Activated CD8-positive, alpha-beta memory T cell treated with anti-CD3 and anti-CD28 coated beads, Interleukin-2, amount 50 U/mL, for 1 hour (primary cell): Measurements from ENCODE around the gene GRM7.

Experiments
- DNase-seq: peaks from one replicate; pipeline ENCODE4 v3.0.0-alpha.2; 2020; ENCODE audit errors: extremely low read depth

GRM7 gene

DNA sequence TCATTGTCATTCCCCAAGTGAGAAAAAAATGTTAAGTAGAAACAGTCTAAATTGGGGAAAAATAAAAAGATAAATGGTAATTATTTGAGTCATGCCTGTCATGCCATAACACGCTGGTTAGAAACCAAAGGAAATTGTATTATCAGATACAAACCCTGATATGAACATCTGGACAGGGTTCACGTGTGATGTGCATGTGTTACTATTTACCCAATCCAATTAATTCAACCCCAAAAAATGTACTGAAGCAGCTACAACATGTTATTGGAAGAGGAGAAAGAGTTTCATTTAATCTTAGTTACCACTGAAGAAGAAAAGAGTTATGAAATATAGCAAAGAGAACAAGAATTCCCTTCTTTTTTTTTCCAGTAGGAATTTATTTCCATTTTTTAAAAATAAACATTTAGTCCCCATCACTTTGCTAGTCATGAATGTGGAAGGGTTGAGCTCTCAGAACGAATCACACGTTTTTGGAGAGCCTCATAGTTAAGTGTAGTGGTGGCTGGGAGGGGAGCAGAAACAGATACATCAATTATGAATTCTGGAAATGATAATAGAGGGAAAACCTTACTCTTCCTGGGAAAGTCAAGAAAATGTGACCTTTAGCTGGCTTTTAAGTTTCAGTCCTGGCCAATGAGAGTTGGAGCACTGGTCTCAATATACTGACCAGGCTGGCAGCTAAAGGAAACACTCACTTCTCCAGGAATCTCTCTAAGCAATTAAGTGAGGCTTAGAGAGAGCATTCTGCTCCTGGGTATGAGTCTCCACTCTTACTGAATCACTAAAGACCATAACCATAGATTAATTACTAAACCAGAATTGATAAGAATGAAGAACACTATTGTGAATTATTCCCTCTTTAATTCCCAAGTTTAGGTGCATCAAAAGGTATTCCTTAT, 796.5 kb downstream of the GRM7 start:
- DNase-seq, result no peak

DNA sequence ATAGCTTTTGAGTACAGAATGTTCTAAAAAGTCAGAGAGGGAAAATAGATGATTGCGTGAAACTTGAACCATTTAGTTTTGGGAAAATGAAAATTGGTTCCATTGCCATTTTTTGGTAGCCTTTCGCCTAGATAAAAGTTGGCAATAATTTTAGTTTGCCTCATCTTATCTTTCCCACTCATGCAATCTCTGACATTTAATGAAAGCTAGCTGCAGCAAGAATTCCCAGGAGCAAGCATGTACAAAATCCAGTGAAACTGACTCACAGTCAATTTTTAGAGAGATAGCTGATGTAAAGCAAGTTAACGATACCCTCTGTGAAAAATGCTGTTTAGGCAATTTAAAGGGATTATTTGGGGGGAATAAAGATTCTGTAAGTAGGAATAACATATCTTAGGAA, 797.4 kb downstream of the GRM7 start:
- no peak for DNase-seq

DNA sequence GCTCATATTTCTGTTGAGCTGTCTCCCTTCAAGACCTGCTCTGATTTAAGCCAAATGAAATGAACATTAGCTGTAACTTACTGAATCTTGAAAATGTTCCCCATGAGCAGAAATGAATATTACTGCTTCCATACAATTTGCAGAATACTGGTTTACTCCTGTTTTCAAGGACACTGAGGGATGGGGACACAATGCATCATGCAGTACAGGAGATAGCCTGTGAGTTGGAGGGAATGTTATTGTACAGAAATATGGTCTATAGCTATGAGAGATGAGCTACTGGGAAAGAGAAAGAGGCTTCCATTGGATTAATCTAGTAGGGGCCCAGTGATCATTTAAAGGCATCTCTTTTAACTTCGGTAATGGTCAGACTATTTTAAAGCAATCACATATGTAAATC, 798.2 kb downstream of the GRM7 start:
- no peak for DNase-seq

DNA sequence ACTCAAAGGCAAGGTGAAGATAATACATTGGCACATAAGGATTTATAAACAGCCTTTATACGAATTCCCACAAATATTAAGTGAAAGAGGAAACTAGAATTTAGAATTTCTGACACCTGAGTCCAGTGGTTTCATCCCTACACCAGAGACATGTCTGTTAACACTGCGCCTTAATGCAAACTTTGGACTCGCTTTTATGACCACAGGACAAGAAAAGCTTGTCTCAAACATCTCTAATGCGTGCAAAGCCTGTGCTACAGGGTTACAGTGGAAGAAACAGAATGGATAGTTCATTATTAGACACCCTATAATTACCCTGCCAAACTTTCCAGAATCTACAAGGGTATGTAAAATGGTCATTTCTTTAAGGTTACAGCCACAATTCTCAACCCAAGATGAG, 802.9 kb downstream of the GRM7 start:
- DNase-seq, result no peak

DNA sequence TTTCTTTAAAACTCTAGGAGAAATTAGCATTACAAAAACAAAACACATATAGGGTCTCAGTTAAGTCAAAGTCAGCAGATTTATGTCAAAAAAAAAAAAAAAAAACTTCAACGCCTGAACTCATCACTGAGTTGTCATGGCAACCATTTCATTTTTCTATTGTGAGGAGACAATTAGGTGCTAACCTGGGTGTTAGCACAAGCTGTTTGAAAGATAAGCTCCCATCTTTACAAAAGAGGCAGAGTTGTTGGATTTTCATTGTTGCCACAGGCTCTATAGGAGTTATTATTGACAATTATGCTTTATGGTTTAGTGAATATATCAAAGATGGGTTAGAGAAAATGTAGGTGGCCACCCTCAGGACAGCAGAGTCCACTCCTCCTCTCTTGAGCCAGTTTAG, 806.9 kb downstream of the GRM7 start:
- DNase-seq, result no peak

GRCh38 chr3:7669641-7670040, 808.7 kb downstream of the GRM7 start:
- DNase-seq, result no peak

GRCh38 chr3:7678521-7678920, 817.6 kb downstream of the GRM7 start:
- DNase-seq, result no peak

- DNase-seq, result no peak
Measured at GRCh38 chr3:7682822-7683229, 821.9 kb downstream of the GRM7 start.

- DNase-seq, result no peak
Measured at GRCh38 chr3:7683426-7683825, 822.5 kb downstream of the GRM7 start.

DNA sequence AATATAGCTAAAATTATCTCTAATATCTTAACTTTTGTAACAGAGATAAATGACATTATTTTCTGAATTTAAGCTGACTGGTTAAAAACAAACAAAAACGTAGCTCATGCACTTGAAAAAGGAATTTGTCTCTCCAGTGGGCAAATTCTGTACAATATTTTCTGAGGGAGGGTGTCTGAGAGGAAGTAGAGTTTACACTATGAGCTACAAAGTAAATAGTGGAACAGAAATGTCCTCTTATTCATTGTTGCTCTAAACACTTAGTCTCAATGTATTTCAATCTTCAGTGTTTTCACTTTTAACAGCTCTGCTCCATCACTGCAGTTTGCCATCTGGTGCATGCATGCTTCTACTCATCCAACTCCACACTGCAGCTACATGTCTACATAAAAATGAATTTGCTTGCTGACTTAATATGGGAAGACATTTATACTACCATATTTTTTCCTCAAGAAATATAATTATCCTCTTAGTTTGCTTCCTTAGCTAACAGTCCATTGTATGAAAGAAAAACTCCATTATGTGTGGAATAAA, 823.3 kb downstream of the GRM7 start:
- no peak for DNase-seq

DNA sequence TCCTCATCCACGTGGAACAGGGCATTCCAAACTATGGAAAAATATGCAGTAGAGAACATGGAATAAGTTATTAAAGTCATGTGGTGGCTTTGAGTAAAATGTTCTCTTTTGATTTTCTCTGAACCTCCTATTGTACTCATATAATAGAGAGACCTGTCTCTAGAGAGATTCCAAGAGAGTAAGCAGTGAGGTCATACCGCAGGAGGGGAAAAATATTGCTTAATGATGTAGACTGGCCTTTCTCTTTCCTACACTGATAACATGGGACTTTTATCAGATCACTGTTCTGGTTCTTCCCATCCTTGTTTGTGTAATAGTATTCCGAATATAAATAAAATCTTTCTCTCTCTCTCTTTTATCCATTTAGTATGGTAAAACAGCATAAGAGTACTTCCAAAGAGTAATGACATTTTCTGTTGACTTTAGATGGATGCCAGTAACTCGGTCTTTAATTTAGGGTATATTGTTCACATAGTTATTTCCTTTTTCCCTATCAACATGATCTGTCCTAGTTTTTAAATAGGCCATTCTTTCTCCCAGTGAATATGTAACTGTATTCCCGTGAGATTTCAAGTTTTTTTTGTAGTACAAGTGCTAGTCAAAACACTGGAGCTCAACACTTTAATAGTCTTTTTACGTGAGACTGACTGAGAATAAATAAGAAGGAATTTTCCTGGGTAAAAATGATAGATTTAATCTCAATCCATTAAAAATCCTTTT, 826.7 kb downstream of the GRM7 start:
- DNase-seq, result no peak

DNA sequence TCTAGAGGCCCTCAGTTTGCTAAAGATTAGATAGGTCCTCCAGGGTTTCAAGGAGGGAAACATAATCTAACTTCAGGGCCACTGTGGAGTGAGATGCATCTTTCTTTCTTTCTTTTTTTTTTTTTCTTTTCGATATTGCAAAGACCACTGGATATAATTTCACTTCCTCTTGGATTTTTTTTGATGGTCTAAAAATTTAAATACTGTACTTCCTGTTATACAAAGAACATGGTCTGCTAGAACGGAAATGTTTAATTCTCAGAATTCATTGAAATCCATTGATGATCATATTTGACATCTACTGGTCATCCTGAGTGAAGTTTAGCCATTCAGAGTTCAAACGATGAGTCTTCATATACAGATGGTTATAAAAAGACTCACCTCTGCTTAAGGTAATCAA, 832.0 kb downstream of the GRM7 start:
- DNase-seq, result no peak

DNA sequence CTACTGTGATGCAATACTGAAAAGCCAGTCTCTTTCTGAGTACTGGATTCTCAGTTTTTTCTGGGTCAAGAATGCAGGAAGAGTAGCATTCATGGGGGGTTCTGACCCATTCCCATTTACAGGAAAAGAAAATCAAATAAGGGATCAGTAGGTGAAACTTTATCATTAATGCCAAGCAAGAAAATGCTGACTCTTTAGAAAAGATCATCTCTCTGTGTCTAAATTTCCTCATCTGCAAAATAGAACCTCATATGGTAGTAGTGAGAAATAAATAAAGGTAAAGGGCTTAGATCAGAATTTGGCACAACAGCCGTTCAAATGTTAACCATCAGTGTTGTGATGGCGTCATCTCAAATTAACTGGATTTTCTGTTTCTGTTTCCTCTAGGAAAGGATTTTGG, 833.1 kb downstream of the GRM7 start:
- DNase-seq, result no peak

GRCh38 chr3:7695049-7695448, 834.1 kb downstream of the GRM7 start:
- no peak for DNase-seq

DNA sequence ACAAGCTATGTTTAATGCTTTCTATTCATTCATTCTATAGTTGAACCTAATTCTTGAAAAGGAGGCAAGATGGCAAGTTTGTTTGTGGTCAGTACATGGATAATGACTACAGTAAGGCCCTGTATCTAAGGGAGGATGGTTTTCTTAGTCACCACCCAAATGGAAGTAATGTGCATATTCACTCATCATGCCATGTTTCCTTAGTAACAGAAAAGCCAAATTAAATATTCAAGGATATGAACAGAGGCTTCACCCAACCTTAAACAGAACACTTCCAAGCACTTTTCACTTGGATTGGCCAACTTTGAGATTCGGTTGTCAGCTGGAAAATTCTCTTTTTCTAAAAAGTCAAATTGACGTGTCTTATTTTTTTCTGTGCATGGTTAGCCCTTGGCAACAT, 835.4 kb downstream of the GRM7 start:
- no peak for DNase-seq

- no peak for DNase-seq
Measured at GRCh38 chr3:7697548-7697947, 836.6 kb downstream of the GRM7 start.

- DNase-seq, result no peak
Measured at GRCh38 chr3:7700539-7700938, 839.6 kb downstream of the GRM7 start.

GRCh38 chr3:7700977-7701376, 840.1 kb downstream of the GRM7 start:
- DNase-seq, result no peak

- DNase-seq, result no peak
Measured at GRCh38 chr3:7707187-7707586, 846.3 kb downstream of the GRM7 start.

- DNase-seq, result no peak
Measured at GRCh38 chr3:7709376-7710082, 848.6 kb downstream of the GRM7 start.

DNA sequence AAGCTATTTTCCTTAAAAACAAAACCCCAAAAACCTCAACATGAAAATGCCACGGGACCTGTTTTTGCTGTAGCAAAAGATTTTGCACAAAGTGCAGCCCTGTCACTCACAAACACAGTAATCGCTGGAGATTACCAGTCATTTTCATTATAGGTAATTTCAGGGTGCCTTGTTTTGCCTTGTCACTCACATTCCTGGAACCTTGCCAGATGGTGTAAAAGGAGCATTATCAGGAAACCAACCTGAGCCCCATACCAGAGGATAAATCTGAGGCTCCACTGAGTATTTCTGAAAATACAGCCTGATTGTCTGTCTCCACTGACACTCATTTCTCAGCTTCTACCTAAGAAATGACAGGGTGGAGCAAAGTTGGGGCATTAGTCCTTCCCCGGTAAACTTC, 849.4 kb downstream of the GRM7 start:
- no peak for DNase-seq

DNA sequence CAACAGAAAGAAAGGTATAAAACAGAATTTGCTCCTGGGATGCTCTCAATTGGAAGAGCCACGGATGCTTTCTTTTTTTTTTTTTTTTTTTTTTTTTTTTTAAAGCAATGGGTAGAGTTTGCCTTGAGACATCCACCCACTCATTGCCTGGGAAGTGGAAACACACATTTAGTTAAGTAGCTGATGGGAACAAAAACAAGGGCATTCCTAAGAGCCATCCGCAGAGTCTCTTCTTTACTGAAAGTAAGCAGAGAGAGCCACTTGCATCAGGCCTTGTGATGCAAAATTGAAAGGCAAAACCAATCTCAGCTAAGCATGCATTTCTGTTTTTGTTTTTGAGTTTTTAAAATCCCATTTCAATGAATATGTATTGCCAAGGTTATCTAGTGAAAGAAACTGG, 852.8 kb downstream of the GRM7 start:
- no peak for DNase-seq
